HAP-1 (cell line): ENCODE data around the gene TPD52L1.
A peak's percentile ranks its signal among the peaks of the same experiment; 100 is the strongest.

Experiments
- DNase-seq, 2 experiments: peaks; one replicate each; pipeline ENCODE4 v3.0.0-alpha.2; 2016 to 2020; ENCODE audit warnings: low spot score in 2 of 2
- H3K27me3 ChIP-seq: fragments of 250-450 bp; sonication (Bioruptor Pico); 2 replicates; pipeline ENCODE4 v1.5.1; 2020; ENCODE audit warnings: low read depth, mild to moderate bottlenecking, moderate library complexity
- H3K36me3 ChIP-seq: fragments of 250-450 bp; sonication (Bioruptor Pico); replicated peaks from 2 replicates; pipeline ENCODE4 v1.5.1; 2020; ENCODE audit warnings: mild to moderate bottlenecking
- H3K4me1 ChIP-seq: fragments of 250-450 bp; sonication (Bioruptor Pico); 2 replicates; pipeline ENCODE4 v1.5.1; 2020; ENCODE audit warnings: mild to moderate bottlenecking
- H3K4me3 ChIP-seq: fragments of 250-450 bp; sonication (Bioruptor Pico); 2 replicates; pipeline ENCODE4 v1.5.1; 2020; ENCODE audit warnings: mild to moderate bottlenecking, moderate library complexity
- H3K9me3 ChIP-seq: fragments of 250-450 bp; sonication (Bioruptor Pico); 2 replicates; pipeline ENCODE4 v1.5.1; 2020; ENCODE audit warnings: mild to moderate bottlenecking, moderate library complexity
- in situ Hi-C: fragments of 300-500 bp; cut with MboI; formaldehyde crosslinking; loops from 3 replicates; pipeline ENCODE4 v1.14.3; 2020; ENCODE audit warnings: low sequenced_read_pairs, inconsistent platforms, mixed read lengths

The TPD52L1 gene

GRCh38 chr6:125170376-125170775 lies 16.8 kb downstream of the TPD52L1 start:
- Histone ChIP-seq H3K9me3 (no peaks in the 10 kb centered on the region), H3K27me3 (no peaks in the 10 kb centered on the region; the same call in 1 of the 2 replicates), H3K4me1 (no peaks in the 10 kb centered on the region), H3K4me3 (no peak overlapping the region), H3K36me3 (no peaks in the 10 kb centered on the region)
- DNase-seq, result no peak
- in situ Hi-C loops, result no loop called here

- no peaks in the 10 kb centered on the region for H3K4me1 ChIP-seq
- no peak for DNase-seq
- H3K9me3 ChIP-seq, result no peaks in the 10 kb centered on the region
- H3K36me3 ChIP-seq, result no peaks in the 10 kb centered on the region
- no peaks in the 10 kb centered on the region; the same call in none of the 2 replicates for H3K27me3 ChIP-seq
- H3K4me3 ChIP-seq, result no peak overlapping the region
- in situ Hi-C loops, result no loop called here
Observed at GRCh38 chr6:125173341-125174095, 19.9 kb downstream of the TPD52L1 start.

GRCh38 chr6:125174626-125175025 lies 21.1 kb downstream of the TPD52L1 start:
- DNase-seq, result no peak
- in situ Hi-C loops, result no loop called here
- no peaks in the 10 kb centered on the region for H3K9me3 ChIP-seq
- H3K36me3 ChIP-seq, result no peaks in the 10 kb centered on the region
- H3K4me3 ChIP-seq, result no peak overlapping the region
- no peaks in the 10 kb centered on the region; the same call in none of the 2 replicates for H3K27me3 ChIP-seq
- no peaks in the 10 kb centered on the region for H3K4me1 ChIP-seq

GRCh38 chr6:125175466-125176048 lies 22.0 kb downstream of the TPD52L1 start:
- Histone ChIP-seq H3K4me1 (no peaks in the 10 kb centered on the region), H3K4me3 (no peak overlapping the region), H3K9me3 (no peaks in the 10 kb centered on the region), H3K27me3 (no peaks in the 10 kb centered on the region; the same call in none of the 2 replicates), H3K36me3 (no peaks in the 10 kb centered on the region)
- no peak for DNase-seq
- in situ Hi-C loops, result no loop called here

GRCh38 chr6:125182237-125183008 lies 28.9 kb downstream of the TPD52L1 start:
- Histone ChIP-seq H3K9me3 (no peaks in the 10 kb centered on the region), H3K4me3 (no peak overlapping the region), H3K36me3 (no peaks in the 10 kb centered on the region), H3K27me3 (no peaks in the 10 kb centered on the region; the same call in 1 of the 2 replicates), H3K4me1 (no peaks in the 10 kb centered on the region)
- no peak for DNase-seq
- in situ Hi-C loops, result no loop called here

- no peaks in the 10 kb centered on the region for H3K27me3 ChIP-seq
- no peak for DNase-seq
- no peaks in the 10 kb centered on the region for H3K9me3 ChIP-seq
- H3K4me1 ChIP-seq, result no peaks in the 10 kb centered on the region
- no peaks in the 10 kb centered on the region for H3K36me3 ChIP-seq
- in situ Hi-C loops, result no loop called here
- no peak overlapping the region for H3K4me3 ChIP-seq
Observed at GRCh38 chr6:125183391-125183790, 29.8 kb downstream of the TPD52L1 start.

- Histone ChIP-seq H3K27me3 (no peaks in the 10 kb centered on the region), H3K36me3 (no peaks in the 10 kb centered on the region), H3K9me3 (no peaks in the 10 kb centered on the region), H3K4me1 (no peaks in the 10 kb centered on the region; the same call in 1 of the 2 replicates), H3K4me3 (no peak overlapping the region)
- in situ Hi-C loops, result no loop called here
- no peak for DNase-seq
Observed at GRCh38 chr6:125188037-125188436, 34.5 kb downstream of the TPD52L1 start.

GRCh38 chr6:125188594-125189203 lies 35.1 kb downstream of the TPD52L1 start:
- Histone ChIP-seq H3K9me3 (no peaks in the 10 kb centered on the region), H3K4me1 (no peaks in the 10 kb centered on the region; the same call in 1 of the 2 replicates), H3K36me3 (no peaks in the 10 kb centered on the region), H3K4me3 (no peak overlapping the region), H3K27me3 (no peaks in the 10 kb centered on the region)
- in situ Hi-C loops, result no loop called here
- no peak for DNase-seq

- in situ Hi-C loops, result no loop called here
- no peak for DNase-seq
- no peaks in the 10 kb centered on the region for H3K27me3 ChIP-seq
- H3K4me3 ChIP-seq, result no peak overlapping the region
- no peaks in the 10 kb centered on the region; the same call in 1 of the 2 replicates for H3K4me1 ChIP-seq
- no peaks in the 10 kb centered on the region for H3K36me3 ChIP-seq
- no peaks in the 10 kb centered on the region for H3K9me3 ChIP-seq
Observed at GRCh38 chr6:125189494-125189893, 35.9 kb downstream of the TPD52L1 start.

GRCh38 chr6:125190667-125191066 lies 37.1 kb downstream of the TPD52L1 start:
- DNase-seq, result no peak
- Histone ChIP-seq H3K4me3 (no peak overlapping the region), H3K9me3 (no peaks in the 10 kb centered on the region), H3K27me3 (no peaks in the 10 kb centered on the region), H3K4me1 (no peaks in the 10 kb centered on the region; the same call in 1 of the 2 replicates), H3K36me3 (no peaks in the 10 kb centered on the region)
- in situ Hi-C loops, result no loop called here

GRCh38 chr6:125191916-125192609 lies 38.5 kb downstream of the TPD52L1 start:
- Histone ChIP-seq H3K9me3 (no peaks in the 10 kb centered on the region), H3K27me3 (no peaks in the 10 kb centered on the region), H3K4me3 (no peak overlapping the region), H3K4me1 (no peaks in the 10 kb centered on the region; the same call in 1 of the 2 replicates), H3K36me3 (no peaks in the 10 kb centered on the region)
- in situ Hi-C loops, result no loop called here
- peak; percentile 74 to 76 for DNase-seq

GRCh38 chr6:125192610-125192930 lies 39.0 kb downstream of the TPD52L1 start:
- in situ Hi-C loops, result no loop called here
- Histone ChIP-seq H3K4me3 (no peak overlapping the region), H3K4me1 (no peaks in the 10 kb centered on the region; the same call in 1 of the 2 replicates), H3K36me3 (no peaks in the 10 kb centered on the region), H3K9me3 (no peaks in the 10 kb centered on the region), H3K27me3 (no peaks in the 10 kb centered on the region)
- no peak for DNase-seq

GRCh38 chr6:125193208-125193607 lies 39.6 kb downstream of the TPD52L1 start:
- in situ Hi-C loops, result no loop called here
- H3K4me1 ChIP-seq, result no peaks in the 10 kb centered on the region; the same call in 1 of the 2 replicates
- no peaks in the 10 kb centered on the region for H3K9me3 ChIP-seq
- H3K27me3 ChIP-seq, result no peaks in the 10 kb centered on the region
- no peaks in the 10 kb centered on the region for H3K36me3 ChIP-seq
- DNase-seq, result no peak
- no peak overlapping the region for H3K4me3 ChIP-seq
